ENCODE data around the gene PMEPA1. TPM values are rescaled to one million over a fixed set of nuclear protein-coding genes. Genes with fewer than 3 reads are reported as not detected.

The PMEPA1 gene
- total RNA-seq, 4 donors from 2014 or later = 7.5 to 31.3 (median 13.9) TPM

GRCh38 chr20:57676589-57677583, 32.9 kb downstream of the PMEPA1 start:
- TF ChIP-seq, protein P1, sequence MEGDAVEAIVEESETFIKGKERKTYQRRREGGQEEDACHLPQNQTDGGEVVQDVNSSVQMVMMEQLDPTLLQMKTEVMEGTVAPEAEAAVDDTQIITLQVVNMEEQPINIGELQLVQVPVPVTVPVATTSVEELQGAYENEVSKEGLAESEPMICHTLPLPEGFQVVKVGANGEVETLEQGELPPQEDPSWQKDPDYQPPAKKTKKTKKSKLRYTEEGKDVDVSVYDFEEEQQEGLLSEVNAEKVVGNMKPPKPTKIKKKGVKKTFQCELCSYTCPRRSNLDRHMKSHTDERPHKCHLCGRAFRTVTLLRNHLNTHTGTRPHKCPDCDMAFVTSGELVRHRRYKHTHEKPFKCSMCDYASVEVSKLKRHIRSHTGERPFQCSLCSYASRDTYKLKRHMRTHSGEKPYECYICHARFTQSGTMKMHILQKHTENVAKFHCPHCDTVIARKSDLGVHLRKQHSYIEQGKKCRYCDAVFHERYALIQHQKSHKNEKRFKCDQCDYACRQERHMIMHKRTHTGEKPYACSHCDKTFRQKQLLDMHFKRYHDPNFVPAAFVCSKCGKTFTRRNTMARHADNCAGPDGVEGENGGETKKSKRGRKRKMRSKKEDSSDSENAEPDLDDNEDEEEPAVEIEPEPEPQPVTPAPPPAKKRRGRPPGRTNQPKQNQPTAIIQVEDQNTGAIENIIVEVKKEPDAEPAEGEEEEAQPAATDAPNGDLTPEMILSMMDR (IDR thresholded peaks at IDR 0.05; ENCODE audit: low read depth) = no peak

DNA sequence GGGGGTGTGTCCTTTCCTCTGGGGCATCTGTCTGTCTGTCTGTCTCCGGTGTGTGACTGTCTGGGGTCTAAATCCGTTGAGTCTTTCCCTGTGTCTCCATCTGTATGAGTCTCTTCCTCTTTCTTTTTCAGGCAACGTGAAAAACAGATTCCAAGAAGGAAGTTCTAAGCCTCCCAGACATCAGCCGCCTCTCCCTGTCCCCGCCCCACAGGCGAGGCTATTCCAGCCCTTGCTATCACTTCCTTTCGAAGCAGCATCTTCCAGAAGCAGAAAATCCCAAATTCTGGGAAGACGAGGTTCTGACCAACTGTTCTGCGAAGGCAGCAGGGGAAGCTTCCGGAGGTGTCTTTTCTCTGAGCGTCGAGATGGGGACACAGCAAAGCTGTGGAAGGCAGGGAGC, 34.0 kb downstream of the PMEPA1 start:
- TF ChIP-seq, protein P1 (IDR thresholded peaks at IDR 0.05; ENCODE audit: low read depth) = no peak

DNA sequence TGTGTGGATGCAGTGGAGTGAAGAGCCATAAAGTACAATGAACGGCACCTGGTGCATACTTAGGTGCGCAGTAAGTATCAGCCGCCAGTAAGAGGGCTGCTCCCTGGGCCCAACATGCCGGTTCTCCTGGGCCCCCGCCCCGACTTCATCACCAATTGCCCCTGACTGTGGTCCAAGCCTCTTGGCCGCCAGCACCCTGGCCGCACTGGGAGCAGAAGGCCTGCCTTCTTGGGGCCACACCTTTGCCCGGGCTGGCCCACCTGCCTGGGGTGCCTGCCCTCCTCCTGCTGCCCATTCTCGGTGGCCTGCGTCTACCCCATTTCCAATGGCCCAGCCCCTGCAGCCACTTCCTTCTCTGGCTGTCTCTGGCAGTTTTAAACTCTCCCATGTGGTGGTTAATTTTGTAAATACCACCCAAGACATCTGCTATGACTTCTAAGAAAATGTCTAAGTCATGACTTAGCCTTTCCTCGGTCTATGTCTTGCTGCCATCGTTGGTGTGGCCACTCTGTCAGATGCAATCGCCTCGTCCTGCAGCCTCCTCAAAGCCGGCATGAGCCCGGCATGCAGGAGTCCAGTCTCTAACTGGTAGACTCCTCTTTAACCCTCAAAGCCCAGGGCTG, 36.8 kb downstream of the PMEPA1 start:
- TF ChIP-seq, protein P1 (IDR thresholded peaks at IDR 0.05; ENCODE audit: low read depth) = no peak

GRCh38 chr20:57672164-57672563, 37.7 kb downstream of the PMEPA1 start:
- TF ChIP-seq, protein P1 (IDR thresholded peaks at IDR 0.05; ENCODE audit: low read depth) = no peak

- TF ChIP-seq, protein P1 (IDR thresholded peaks at IDR 0.05; ENCODE audit: low read depth) = no peak
These were observed 38.2 kb downstream of the PMEPA1 start for GRCh38 chr20:57671662-57672061.

GRCh38 chr20:57671072-57671391, 38.8 kb downstream of the PMEPA1 start:
- TF ChIP-seq, protein P1 (IDR thresholded peaks at IDR 0.05; ENCODE audit: low read depth) = no peak
